H1 (cell line): ENCODE results near the gene DLK1. TPM values are rescaled to one million over a fixed set of nuclear protein-coding genes. Genes with fewer than 3 reads are reported as not detected.

Experiments used
- CHD2 ChIP-seq: IDR thresholded peaks from 2 replicates; pipeline ENCODE4 v1.6.1; 2012; ENCODE audit warnings: low read length, improper control_type of control experiment
- CHD7 ChIP-seq: fragments of 300-600 bp; sonication (generic); IDR thresholded peaks from 2 replicates; pipeline ENCODE4 v1.7.1; 2012; ENCODE audit warnings: low read length, moderate library complexity, mild to moderate bottlenecking, inconsistent platforms; ENCODE audit not compliant: insufficient replicate concordance
- CREB1 ChIP-seq: IDR thresholded peaks from 2 replicates; pipeline ENCODE4 v1.6.1; 2012; ENCODE audit warnings: inconsistent platforms
- CTCF ChIP-seq, 3 experiments: IDR thresholded peaks; 1 replicate in 2 of 3; 2 replicates in 1 of 3; pipeline versions ENCODE4 v1.5.1 to v1.6.1; 2011; ENCODE audit warnings: low read length in 3 of 3, mild to moderate bottlenecking in 3 of 3, inconsistent platforms in 2 of 3, low read depth in 1 of 3, moderate library complexity in 1 of 3; ENCODE audit not compliant: insufficient read depth in 1 of 3; ENCODE audit errors: control extremely low read depth in 1 of 3
- HDAC6 ChIP-seq: IDR thresholded peaks from one replicate; pipeline ENCODE4 v1.7.1; 2012; ENCODE audit warnings: low read depth, mild to moderate bottlenecking, inconsistent platforms, low read length, moderate library complexity
- KDM4A ChIP-seq: IDR thresholded peaks from one replicate; pipeline ENCODE4 v1.7.1; 2012; ENCODE audit warnings: low read depth, mild to moderate bottlenecking, moderate library complexity, low read length, inconsistent platforms; ENCODE audit not compliant: severe bottlenecking
- KDM5A ChIP-seq: fragments of 200-600 bp; IDR thresholded peaks from 2 replicates; pipeline ENCODE4 v1.7.1; 2012; ENCODE audit warnings: mild to moderate bottlenecking, low read length, inconsistent platforms, mixed read lengths
- POLR2A ChIP-seq, 2 experiments: IDR thresholded peaks; 1 replicate in 1 of 2; 2 replicates in 1 of 2; pipeline ENCODE4 v1.6.1; 2011; ENCODE audit warnings: low read depth in 2 of 2, low read length in 2 of 2, mild to moderate bottlenecking in 2 of 2; ENCODE audit errors: control extremely low read depth in 1 of 2
- RNF2 ChIP-seq: fragments of 200-900, 300-1000 bp; sonication (generic); IDR thresholded peaks from 2 replicates; pipeline ENCODE4 v1.7.1; 2016; ENCODE audit warnings: borderline replicate concordance, low read depth, mild to moderate bottlenecking, antibody characterized with exemption, low read length; ENCODE audit not compliant: poor library complexity, severe bottlenecking; ENCODE audit errors: missing control alignments
- SIRT6 ChIP-seq: IDR thresholded peaks from one replicate; pipeline ENCODE4 v1.7.1; 2012; ENCODE audit warnings: low read length, inconsistent platforms
- polyA plus RNA-seq, 7 experiments: library from polyadenylated mRNA; depleted of rRNA in 3 of 7; stranded (reverse) in 5 of 7; unstranded in 2 of 7; fragments of >200 nt in 5 of 7; fragments of 200-250 nt in 2 of 7; gene quantifications; 1 replicate in 5 of 7; 2 replicates in 1 of 7; 4 replicates in 1 of 7; pipeline versions ENCODE4 v1.2.1 to v1.2.3, GENCODE V29; 2011 to 2013; ENCODE audit warnings: missing spikeins in 2 of 7, mixed read lengths in 2 of 7
- total RNA-seq: library from RNA; stranded (reverse); fragmentation: NEBNext Ultra II Directional; extraction: Animal tissue kit (Norgen Biotek cat#: 25700); gene quantifications from 2 replicates; pipeline ENCODE4 v1.2.1, GENCODE V29; 2021

DLK1 gene
- total and polyA plus RNA-seq, 2 of the 8 experiments (the other 6 are each of a cell fraction or from before 2014, with no cell fraction given), result 1.3 to 2.4 TPM

DNA sequence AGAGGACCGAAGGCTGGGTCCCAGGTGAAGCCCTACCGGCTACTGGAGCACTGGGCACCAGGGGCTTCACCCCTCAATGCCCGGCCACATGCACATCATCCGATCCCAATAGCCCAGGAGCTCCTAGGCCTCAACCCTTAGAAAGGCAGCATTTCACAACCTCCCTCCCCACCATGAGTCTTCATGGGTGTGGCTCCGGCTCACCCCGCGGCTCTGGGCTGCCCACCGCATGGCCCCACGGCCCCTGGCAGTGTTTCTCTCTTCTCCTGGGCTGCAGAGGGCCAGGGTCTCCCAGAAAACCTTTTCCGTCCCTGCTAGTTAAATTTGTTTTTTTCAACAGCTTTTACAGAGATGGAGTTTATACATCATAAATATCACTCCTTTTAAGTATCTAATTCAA lies 28.6 kb upstream of the DLK1 start (continued):
- no peak for TF ChIP-seq CHD7
- TF ChIP-seq CTCF (IDR thresholded peaks at IDR 0.05; ENCODE audit: control extremely low read depth in 1 of 3, insufficient read depth in 1 of 3, low read depth in 1 of 3, low read length in 3 of 3), result no peak
- TF ChIP-seq CHD2, result no peak
- TF ChIP-seq KDM5A, result no peak
- no peak for TF ChIP-seq SIRT6
- no peak for TF ChIP-seq POLR2A (IDR thresholded peaks at IDR 0.05; ENCODE audit: control extremely low read depth in 1 of 2, low read depth in 2 of 2, low read length in 2 of 2)
- TF ChIP-seq RNF2, result no peak
- no peak for TF ChIP-seq KDM4A
- TF ChIP-seq CREB1, result no peak
- TF ChIP-seq HDAC6, result no peak
